NCI-H774 (cell line): ENCODE measurements around the gene KLHL36.
"Not testable (repeated sequence)": the region's sequence is repeated elsewhere in the genome, so short reads cannot be mapped to it uniquely, and the experiment has no call there.

Experiments used
- DNase-seq: peaks from one replicate; lab custom pipeline; 2025; lab: John Stamatoyannopoulos, UW

Gene KLHL36

DNA sequence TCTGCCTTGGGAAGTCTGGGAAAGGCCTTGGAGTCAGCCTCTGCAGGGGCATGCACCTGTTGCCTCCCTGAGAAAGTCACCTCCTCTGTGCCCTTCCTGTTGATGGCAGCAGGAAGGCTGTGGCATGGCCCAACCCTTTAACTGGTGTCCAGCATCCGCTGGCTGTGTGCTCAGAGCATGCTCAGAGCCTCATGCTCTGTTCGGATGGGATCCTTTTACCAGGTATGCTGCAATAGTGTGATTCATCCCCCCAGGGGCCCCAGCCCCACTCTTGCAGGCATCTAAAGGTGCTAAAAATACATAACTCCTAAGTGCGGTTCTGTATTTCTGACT lies 24.9 kb downstream of the KLHL36 start:
- no peak for DNase-seq

DNA sequence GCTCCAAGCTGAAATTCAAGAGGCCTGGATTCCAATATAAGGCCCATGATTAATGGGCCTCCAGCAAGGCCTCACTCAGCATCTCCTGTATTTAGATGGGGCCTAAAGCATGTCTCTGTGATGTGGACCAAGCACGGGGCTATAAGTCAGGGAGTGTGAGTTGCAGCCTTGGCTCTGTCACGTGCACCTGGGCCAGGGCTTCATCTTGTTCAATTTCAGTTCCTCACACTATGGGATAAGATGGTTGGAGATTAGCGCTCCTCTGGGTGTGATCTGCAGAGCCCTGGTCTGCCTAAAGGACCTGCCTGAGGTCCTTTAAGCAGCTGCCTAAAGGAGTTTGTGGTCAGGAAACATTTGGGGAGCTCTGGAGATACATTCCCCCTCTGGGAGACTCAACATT lies 25.2 kb downstream of the KLHL36 start:
- no peak for DNase-seq

DNA sequence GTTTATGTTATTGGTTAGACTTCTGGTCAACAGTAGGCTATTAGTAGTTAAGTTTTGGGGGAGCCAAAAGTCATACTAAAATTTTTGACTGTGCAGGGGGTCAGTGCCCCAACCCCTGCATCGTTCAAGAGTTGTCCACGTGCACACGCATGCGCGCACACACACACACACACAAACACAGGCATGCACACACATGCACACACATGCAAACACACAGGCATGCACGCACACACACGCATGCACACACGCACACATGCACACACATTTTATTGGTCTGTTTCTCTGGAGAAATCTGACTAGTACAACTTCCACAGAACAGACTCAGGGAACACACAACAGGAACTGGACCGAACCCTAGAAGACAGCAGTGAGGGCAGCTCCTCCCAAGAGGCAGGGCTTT lies 27.1 kb downstream of the KLHL36 start:
- DNase-seq: no peak

DNA sequence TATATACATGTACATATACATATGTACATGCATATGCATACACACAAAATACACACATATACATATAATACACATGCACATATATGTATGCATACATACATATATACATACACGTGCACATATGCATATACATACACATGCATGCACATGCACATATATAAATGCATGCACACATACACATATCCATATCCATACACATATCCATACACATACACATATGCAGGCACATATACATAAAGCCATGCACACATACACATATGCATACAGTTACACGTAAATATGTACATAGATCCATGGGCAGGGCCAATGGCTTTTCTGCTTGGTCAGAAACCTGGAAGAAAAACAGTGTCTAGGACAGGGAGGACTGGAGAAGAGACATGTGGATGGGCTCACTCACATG lies 27.6 kb downstream of the KLHL36 start:
- no peak for DNase-seq

DNA sequence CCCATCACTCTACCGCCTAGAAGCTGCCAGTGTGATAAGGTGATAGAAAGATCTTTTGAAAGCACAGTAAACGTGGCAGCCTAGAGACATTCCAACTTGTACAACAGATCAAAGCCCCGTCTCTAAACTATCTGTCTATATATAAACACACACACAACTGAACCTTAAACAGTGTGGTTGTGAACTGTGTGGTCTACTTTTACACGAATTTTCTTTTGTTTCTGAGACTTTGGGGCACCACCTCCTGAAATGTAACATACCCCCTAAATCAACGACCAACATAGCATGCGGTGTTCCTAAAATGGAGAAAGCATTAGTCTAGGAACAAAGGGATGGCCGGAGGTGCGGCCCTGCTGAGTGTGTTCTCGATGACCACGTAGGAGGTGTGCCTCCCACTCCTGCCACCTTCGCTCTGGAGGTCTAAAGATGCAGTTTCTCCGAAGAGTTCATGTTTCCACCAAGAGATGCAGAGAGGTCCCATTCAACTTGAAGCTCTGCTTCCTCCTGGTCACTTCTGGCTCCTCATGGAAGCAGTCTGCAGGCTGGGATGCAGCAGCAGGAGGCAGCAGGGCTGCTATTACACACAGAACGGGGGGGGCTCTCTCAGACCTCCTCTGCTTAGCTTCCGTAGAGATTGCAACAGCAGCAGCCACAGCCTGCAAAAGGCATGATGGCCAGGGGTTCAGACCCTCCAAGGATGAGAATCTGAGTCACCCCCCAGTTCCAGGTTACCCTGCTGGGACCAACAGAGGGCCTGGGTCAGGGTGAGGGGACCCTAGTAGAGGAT lies 28.9 kb downstream of the KLHL36 start:
- DNase-seq: no peak

DNA sequence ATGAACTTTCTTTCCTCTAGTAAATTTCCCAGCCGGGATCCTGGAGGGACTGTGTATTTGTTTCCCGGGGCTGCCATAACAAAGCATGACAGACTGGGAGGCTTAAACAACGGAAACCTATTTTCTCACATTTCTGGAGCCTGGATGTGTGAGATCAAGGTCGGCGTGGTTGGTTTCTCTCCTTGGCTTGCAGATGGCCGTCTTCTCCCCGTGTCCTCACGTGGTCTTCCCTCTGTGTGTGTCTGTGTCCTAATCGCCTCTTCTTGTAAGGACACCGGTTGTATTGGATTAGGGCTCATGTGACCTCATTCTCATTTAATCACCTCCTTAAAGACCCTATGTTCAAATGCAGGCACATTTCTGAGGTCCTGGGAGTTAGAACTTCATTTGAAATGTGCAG lies 29.5 kb downstream of the KLHL36 start:
- DNase-seq: no peak

DNA sequence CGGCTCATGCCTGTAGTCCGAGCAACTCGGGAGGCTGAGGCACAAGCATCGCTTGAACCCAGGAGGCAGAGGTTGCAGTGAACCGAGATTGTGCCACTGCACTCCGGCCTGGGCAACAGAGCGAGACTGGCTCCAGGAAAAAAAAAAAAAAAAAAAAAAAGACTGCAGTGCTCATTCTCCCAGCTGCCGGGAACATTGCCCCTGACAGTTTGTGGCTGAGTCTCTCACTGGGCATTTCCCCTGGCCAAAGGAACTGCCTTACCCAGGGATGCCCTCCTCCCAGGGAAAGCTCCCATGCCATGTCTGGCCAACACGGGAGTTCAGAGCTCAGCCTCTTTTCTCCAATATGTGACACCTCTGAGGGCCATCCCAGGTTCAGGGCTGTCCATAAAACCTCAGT lies 30.2 kb downstream of the KLHL36 start:
- DNase-seq: no peak

DNA sequence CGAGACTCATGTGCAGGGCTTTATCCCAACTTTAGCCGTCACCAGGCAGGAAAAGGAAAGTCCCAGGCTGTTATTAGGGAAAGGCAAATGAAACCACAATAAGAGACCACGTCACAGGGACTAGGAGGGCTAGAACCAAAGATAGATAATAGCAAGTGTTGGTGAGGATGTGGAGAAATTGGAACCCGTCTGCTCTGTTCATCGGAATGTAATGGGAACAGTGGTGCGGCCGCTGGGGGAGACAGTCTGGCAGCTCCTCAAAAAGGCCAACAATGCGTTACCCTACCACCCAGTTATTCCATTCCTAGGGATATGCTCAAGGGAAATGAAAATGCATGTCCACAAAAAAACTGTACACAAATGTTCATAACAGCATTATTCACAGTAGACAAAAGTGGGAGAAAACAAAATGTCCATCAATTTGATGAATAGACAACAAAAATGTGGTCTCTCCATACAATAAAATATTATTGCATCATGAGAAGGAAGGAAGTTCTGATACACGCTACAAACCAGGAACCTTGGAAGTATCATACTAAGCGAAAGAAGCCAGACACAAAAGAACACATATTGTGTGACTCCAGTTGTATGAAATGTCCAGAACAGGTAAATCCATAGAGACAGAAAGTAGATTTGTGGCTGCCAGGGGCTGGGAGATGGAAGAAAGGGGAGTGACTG lies 32.0 kb downstream of the KLHL36 start:
- DNase-seq: no peak

DNA sequence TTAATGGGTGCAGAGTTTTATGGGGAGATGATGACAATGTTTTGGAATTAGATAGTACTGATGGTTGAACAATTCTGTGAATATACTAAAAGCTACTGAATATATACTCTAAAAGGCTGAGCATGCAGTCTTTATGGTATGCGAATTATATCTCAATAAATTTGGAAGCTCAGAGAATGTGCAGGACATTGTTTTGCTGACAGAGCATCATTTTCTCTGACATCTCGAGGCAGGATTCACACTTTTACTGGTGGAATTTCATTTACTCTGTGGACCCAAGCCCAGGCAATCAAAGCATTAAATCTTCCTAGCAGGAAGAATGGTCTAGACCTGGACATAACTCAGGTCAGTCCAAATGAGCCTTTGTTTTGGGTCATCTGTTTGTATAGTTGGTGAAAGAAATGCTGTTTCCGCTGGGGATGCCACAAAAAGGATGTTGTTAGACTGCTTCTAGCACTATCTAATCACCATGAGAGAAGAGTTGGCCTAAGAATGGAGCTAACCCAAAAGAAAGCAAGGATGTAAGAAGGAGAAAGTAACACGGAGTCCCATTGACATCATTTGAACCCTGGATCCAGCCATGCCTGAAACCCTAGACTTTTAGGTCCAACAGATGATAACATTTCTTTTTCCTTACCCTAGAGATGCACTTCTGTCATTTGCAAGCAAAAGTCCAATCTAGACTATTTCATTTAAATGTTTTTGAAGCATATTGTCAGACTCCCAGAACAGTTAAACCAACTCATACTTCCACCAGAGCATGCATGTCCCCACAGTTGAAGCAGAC lies 32.7 kb downstream of the KLHL36 start:
- DNase-seq: no peak

DNA sequence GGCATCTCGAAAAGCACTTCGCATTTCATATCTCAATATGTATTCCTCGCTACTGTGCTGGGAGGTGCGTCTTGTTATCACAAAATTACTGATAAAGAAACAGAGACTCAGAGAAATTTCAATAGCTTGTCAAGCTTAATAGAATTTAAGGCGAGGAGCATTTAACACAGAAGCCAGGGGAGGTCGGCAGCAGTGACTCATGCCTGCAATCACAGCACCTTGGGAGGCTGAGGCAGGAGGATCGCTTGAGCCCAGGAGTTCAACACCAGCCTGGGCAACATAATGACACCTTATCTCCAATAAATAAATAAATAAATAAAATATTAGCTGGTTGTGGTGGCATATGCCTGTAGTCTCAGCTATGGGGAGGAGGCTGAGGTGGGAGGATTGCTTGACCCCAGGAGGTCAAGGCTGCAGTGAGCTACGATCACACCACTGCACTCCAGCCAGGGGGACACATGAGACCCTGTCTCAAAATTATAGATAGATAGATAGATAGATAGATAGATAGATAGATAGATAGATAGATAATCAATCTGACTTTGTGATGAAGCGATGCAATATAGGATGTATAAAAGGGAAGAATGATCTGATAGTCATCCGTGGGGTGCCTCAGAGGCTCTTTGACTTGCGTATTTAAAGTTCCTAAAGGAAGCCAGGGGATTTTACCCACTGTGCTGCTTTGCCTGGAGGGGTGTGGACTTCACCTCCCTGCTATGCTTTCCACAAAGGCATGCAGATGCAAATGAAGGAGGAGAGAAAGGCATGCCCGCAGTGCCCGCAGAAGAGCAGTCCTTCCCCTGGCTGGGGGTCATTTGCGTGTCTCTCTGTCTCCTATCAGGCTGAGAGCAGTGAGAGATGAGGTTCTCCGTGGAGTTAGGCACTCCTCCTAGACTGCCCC lies 35.6 kb downstream of the KLHL36 start:
- DNase-seq: no peak

DNA sequence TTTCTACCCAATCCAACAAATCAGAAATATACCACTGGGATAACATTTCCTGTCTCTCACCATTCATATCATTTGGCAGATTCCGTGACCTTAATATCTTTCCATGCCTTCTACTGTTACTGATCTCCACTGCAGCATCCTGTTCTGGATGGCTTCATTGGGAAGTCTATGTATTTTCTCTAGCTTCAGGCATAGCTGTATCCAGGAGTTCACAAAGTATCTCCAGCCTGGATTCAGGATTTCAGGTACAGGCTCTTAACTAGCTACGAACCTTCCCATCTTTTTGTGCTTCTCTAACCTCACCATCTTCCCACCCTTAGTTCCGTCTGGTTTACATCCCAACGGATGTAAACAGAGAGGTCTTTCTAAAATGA lies 36.3 kb downstream of the KLHL36 start:
- DNase-seq: no peak

DNA sequence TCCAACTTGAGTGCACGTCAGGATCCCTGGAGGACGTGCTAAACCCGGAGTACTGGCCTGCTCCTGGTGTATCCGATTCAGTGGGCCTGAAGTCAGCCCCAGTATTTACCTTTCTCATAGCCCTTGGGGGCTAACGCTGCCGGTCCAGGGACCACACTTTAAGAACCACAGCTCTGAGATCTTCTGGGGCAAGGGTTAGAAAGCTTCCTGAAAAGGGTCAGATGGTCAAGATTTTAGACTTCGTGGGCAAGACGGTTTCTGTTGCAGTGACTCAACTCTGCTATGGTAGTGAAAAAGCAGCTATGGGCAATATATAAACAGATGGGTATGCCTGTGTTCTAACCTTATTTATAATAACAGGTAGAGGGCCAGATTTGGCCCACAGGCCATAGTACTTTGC lies 36.9 kb downstream of the KLHL36 start:
- DNase-seq: no peak

DNA sequence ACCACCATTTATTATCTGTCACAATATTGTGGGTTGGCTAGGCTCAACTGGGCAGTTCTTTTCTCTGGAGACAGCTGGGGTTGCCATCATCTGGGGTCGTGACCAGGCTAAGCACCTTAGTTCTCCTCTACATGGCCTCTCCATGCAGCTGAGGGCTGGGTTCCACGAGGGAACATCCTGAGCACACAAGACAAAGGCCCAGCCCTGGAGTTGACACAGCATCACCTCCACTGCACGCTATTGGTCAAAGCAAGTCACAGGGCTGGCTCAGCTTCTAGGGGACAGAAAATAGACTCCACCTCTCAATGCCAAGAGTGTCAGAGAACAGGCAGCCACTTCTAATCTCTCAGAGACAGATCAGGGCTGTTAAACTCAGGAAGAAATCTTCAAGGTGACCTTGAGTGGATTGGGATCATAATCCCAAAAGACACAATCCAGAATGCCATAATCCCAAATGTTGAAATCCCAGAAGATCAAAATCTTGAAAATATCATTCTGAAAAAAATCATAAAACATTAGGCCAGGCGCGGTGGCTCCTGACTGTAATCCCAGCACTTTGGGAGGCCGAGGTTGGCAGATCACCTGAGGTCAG lies 38.5 kb downstream of the KLHL36 start:
- DNase-seq: no peak

DNA sequence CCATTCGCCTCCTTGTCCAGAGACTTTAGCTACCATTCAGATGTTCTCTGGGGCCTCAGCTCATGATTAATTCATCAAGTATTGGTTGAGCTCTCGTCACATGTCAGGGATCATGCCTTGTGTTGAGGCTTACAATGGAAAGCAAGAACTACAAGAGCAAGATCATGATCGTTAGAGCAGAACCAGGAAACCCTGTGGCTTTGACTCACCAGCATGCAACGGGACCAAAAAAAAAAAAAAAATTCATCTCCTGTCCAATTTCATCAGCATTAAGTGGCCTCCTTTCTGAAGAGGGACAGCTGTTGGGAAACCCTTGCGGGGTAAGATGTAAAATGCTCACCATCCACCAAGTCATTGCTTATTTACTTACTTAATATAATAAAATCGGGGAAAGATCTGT lies 39.4 kb downstream of the KLHL36 start:
- DNase-seq: no peak

DNA sequence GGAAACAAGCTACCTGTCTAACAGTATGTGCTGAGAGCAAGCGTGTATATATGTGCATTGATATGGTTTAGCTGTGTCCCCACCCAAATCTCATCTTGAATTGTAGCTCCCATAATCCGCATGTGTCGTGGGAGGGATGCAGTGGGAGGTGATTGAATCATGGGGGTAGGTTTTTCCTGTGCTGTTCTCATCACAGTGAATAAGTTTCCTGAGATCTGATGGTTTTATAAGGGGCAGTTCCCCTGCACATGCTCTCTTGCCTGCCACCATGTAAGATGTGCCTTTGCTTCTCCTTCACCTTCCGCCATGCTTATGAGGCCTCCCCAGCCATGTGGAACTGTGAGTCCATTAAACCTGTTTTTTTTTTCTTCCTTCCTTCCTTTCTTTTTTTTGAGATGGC lies 39.9 kb downstream of the KLHL36 start:
- DNase-seq: not testable (repeated sequence)

DNA sequence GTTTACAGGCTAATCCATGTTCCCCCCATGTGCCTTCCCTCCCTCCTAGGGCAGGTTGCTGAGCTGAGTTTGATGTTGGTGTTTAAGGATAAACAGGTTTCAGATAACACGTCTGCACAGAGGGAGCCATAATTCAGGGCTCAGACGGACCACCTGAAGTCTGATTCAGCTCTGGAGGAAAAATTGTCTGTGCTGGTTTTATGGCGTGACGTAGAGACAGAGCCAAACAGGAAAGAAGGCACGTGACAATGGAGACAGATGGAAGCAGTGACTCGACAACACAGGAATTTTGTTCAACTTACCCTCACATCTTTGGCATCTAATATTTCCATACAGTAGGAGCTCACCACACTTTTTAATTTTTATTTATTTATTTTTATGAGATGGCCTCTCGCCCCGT lies 40.8 kb downstream of the KLHL36 start:
- DNase-seq: no peak

DNA sequence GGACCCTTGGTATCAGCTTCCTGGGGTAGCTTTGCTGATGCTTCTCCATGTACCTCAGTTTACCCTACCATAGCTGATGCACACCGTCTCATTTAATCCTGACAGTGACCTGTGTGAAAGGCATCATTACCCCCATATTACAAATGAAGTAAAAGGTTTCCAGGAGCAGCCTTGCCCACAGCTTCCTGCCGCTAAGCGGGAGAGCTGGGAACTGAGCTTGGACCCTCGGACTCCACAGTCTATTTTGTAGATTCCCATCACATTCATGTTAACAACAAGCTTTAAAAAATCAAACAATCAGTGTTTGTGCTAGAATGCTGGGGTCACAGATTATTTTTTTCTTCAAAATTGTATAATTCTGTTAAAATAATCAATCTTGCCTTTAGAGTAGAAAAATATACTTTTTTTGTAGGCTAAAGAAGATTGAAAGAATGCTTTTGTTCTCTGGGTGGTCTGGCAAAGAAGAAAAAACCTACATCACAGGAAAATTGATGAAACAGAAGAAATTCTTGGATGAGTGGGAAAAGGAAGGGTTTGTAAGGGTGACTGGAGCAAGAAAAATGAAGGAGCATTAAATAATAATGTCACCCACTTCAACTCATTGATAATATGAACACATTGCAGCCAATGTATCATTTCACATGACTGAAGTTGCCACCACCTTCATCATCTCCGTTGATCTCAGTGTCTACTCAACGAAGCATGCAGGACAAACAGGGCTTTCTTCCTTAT lies 41.9 kb downstream of the KLHL36 start:
- no peak for DNase-seq

DNA sequence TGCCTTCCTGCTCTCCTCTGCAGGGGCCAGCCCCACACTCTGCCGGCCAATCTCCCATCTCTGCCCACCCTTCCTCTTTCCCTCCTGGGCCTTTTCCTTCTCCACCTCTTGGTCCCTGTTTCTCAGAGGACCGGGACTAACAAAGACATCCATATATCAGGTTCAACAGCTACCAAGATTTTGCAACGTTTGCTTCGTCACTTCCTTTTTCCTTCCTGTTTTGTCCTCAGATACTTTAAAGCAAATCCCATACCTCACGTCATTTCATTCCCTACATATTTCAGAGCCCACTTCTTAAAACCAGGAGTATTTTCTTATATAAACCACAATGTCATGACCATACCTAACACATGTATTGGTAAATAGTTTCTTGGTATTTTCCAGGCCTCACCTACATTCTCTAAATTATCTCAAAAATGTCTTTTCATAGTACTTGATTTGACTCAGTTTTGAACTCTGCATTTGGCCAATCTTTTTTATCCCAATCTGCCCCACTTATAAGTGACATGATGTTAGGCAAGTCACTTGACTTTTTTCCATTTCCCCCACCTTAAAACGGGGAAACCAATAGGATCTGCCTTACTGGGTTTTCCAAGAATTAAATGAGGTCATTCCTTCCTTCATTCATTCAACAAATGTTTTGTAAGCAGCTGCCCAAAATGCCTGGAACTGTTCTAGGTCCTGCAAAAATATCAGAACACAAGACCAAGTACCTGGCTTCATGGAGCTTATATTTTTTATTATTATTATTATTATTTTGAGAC lies 44.3 kb downstream of the KLHL36 start:
- no peak for DNase-seq

DNA sequence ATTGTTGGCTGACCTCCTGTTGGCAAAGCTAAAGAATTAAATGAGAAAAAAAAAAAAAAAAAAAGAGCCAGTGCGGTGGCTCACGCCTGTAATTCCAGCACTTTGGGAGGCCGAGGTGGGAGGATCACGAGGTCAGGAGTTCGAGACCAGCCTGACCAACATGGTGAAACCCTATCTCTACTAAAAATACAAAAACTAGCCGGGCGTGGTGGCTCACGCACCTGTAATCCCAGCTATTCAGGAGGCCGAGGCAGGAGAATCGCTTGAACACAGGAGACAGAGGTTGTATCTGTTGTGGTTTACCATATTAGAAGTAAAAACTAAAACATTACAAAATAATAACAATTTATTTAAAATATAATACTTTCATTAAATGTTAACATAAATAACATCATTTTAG lies 45.6 kb downstream of the KLHL36 start:
- not testable (repeated sequence) for DNase-seq

DNA sequence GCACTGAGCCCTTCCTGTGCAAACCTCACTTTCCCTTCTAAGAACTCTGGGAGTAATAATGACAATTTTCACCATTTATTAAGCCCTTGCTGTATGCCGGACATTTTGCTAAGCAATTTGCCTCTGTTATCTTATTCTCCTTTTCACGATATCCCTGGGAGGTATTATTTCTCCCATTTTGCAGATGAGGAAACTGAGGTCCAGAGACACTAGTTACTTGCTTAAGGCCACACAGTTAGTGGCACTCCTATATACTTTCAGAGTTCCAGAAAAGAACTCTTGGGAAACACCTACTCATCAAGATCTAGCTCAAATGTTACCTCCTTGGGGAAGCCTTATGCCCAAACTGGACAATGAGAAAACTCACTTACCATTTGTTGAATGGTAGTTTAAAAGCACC lies 46.7 kb downstream of the KLHL36 start:
- no peak for DNase-seq
